MCF 10A (cell line): ENCODE measurements around the gene INTS14. TPM values are rescaled to one million over a fixed set of nuclear protein-coding genes. Genes with fewer than 3 reads are reported as not detected.

Experiments
- BruUV-seq: library from RNA; stranded (reverse); fragments of 400-500 nt; replicated peaks from 2 replicates; lab custom pipeline; 2021; lab: Mats Ljungman, UMichigan
- CTCF ChIA-PET: fragments of 300-600 bp; sonication (Branson Sonifier 250); formaldehyde crosslinking; extraction: SDS; loops from one replicate; lab custom pipeline; 2021; ENCODE audit warnings: antibody characterized with exemption, inconsistent platforms; lab: Yijun Ruan, JAX
- POLR2A ChIA-PET: fragments of 300-600, 350-650 bp; sonication (Branson Sonifier 250); formaldehyde crosslinking; extraction: SDS; loops from one replicate; lab custom pipeline; 2020; ENCODE audit warnings: antibody characterized with exemption, inconsistent platforms; lab: Yijun Ruan, JAX
- DNase-seq: peaks from one replicate; pipeline ENCODE4 v3.0.0-alpha.2; 2018; ENCODE audit not compliant: unreplicated experiment
- H3K27ac Mint-ChIP-seq: one replicate; pipeline ENCODE4 v1.8.0; 2022; ENCODE audit warnings: mild to moderate bottlenecking, low read depth, mixed read lengths; ENCODE audit not compliant: unreplicated experiment
- H3K27me3 Mint-ChIP-seq: one replicate; pipeline ENCODE4 v1.8.0; 2022; ENCODE audit warnings: mixed read lengths; ENCODE audit not compliant: insufficient read depth, unreplicated experiment
- H3K36me3 Mint-ChIP-seq: one replicate; pipeline ENCODE4 v1.8.0; 2022; ENCODE audit warnings: mild to moderate bottlenecking, moderate library complexity, mixed read lengths; ENCODE audit not compliant: insufficient read depth, unreplicated experiment
- H3K4me1 Mint-ChIP-seq: one replicate; pipeline ENCODE4 v1.8.0; 2022; ENCODE audit warnings: mixed read lengths; ENCODE audit not compliant: insufficient read depth, unreplicated experiment
- H3K4me3 Mint-ChIP-seq: one replicate; pipeline ENCODE4 v1.8.0; 2022; ENCODE audit warnings: mild to moderate bottlenecking, moderate library complexity, mixed read lengths; ENCODE audit not compliant: unreplicated experiment
- H3K9me3 Mint-ChIP-seq: one replicate; pipeline ENCODE4 v1.8.0; 2022; ENCODE audit warnings: mixed read lengths; ENCODE audit not compliant: unreplicated experiment
- intact Hi-C: fragments of 100-400 bp; cut with micrococcal nuclease; formaldehyde crosslinking; loops from 2 replicates; pipeline ENCODE4 v1.14.1; 2022
- total RNA-seq: library from RNA; stranded (reverse); gene quantifications from 2 replicates; pipeline ENCODE4 v1.2.3, GENCODE V29; 2022
- TF ChIP-seq, protein P1 (sequence below): fragments of 200-600 bp; IDR thresholded peaks from one replicate; pipeline ENCODE4 v1.8.0; 2022; ENCODE audit warnings: antibody characterized with exemption, mild to moderate bottlenecking; ENCODE audit not compliant: unreplicated experiment

Gene INTS14
- total RNA-seq, 1 experiment from 2014 or later, result 47.0 TPM

DNA sequence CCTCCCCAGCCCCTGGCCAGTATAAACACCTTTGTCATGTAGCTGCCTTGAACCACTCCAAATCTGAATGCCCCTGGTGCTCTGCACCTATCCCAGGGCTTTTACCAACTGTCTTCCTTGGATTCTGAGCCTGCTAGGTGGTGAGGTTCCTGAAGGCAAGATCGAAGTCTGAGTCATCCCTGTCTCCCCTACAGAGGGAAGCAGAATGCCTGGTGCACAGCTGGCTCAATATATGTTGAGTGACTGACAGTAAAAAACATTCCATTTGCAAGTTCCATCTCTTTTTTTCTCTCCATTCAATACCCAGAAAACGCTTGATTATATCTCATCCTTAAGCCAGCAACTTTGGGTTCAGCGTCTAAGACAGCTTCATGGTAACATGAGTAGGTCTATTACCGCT, 35.6 kb upstream of the INTS14 start:
- no peaks in the 10 kb centered on the region for H3K36me3 Mint-ChIP-seq
- H3K27me3 Mint-ChIP-seq, result no peaks in the 10 kb centered on the region
- ChIA-PET CTCF (interaction anchor here (0.5 to 1.4 kb wide), 5 partner anchors 8 to 761 kb away, joined by 3 to 6 read pairs (median 4); no protein-coding TSS in a partner anchor), POLR2A (no interaction called here)
- no peak overlapping the region for H3K4me3 Mint-ChIP-seq
- intact Hi-C loops, result no loop called here
- DNase-seq, result no peak
- no peaks in the 10 kb centered on the region for H3K9me3 Mint-ChIP-seq
- H3K4me1 Mint-ChIP-seq, result no peaks in the 10 kb centered on the region
- TF ChIP-seq, protein P1, sequence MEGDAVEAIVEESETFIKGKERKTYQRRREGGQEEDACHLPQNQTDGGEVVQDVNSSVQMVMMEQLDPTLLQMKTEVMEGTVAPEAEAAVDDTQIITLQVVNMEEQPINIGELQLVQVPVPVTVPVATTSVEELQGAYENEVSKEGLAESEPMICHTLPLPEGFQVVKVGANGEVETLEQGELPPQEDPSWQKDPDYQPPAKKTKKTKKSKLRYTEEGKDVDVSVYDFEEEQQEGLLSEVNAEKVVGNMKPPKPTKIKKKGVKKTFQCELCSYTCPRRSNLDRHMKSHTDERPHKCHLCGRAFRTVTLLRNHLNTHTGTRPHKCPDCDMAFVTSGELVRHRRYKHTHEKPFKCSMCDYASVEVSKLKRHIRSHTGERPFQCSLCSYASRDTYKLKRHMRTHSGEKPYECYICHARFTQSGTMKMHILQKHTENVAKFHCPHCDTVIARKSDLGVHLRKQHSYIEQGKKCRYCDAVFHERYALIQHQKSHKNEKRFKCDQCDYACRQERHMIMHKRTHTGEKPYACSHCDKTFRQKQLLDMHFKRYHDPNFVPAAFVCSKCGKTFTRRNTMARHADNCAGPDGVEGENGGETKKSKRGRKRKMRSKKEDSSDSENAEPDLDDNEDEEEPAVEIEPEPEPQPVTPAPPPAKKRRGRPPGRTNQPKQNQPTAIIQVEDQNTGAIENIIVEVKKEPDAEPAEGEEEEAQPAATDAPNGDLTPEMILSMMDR, result no peak
- BruUV-seq, result no TSS peak
- H3K27ac Mint-ChIP-seq, result no peak overlapping the region

DNA sequence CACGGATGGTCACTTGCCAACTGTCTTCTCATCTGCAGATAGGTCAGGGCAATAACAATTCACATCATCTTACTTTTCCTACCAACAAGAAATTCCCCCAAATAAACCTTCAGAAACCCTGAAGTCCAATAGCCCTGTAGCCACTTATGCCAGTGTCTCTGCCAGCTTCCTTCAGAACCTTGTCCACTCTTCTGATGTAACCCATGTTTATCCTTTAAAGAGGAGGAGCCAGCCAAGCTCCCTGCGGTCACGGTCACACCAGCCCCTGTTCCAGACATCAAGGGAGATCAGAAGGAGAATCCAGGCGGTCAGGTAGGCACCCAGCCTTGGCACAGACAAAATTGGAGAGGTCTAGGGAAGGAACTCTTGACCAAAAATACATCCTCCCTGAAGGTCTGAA, 34.5 kb upstream of the INTS14 start:
- POLR2A ChIA-PET, result no interaction called here
- BruUV-seq, result no TSS peak
- Mint-ChIP-seq H3K36me3 (no peaks in the 10 kb centered on the region), H3K27ac (no peak overlapping the region), H3K27me3 (no peaks in the 10 kb centered on the region), H3K4me3 (no peak overlapping the region), H3K9me3 (no peaks in the 10 kb centered on the region), H3K4me1 (no peaks in the 10 kb centered on the region)
- no peak for DNase-seq
- intact Hi-C loops, result no loop called here
- TF ChIP-seq, protein P1, result no peak
- CTCF ChIA-PET, result interaction anchor here (0.5 to 1.8 kb wide), 2 partner anchors 179 to 611 kb away, joined by 3 to 5 read pairs; no protein-coding TSS in a partner anchor

- ChIA-PET POLR2A (interaction anchor here (0.7 kb wide), 1 partner anchor 121 kb away, joined by 3 read pairs; no protein-coding TSS in a partner anchor), CTCF (interaction anchor here (0.6 to 1.8 kb wide), 6 partner anchors 34 to 192 kb away, joined by 3 to 5 read pairs (median 3); no protein-coding TSS in a partner anchor)
- intact Hi-C loops, result no loop called here
- no peak overlapping the region for H3K4me3 Mint-ChIP-seq
- DNase-seq, result no peak
- H3K36me3 Mint-ChIP-seq, result no peaks in the 10 kb centered on the region
- H3K27ac Mint-ChIP-seq, result no peak overlapping the region
- no TSS peak for BruUV-seq
- H3K9me3 Mint-ChIP-seq, result no peaks in the 10 kb centered on the region
- TF ChIP-seq, protein P1, result no peak
- H3K4me1 Mint-ChIP-seq, result no peaks in the 10 kb centered on the region
- no peaks in the 10 kb centered on the region for H3K27me3 Mint-ChIP-seq
Measured at GRCh38 chr15:65644282-65644681, 33.4 kb upstream of the INTS14 start.

DNA sequence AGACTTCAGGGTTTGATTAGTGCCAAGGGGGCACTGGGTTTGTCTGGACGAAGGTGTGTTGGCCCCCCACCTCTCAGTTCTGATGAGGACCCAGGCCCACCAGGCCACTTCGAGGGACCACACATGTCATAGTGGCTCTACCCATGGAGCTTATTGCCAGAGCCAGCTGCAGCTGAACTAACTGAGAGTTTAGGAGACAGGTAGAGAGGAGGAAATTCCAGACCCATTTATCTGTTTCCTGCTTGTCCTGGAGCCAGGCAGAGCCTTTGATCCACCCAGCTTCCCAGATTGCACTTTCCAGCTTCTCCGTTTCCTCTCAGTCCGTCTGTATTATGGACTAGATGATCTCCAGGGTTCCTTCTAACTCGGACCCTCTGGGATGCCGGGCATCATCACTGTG, 31.7 kb upstream of the INTS14 start:
- no peak overlapping the region for H3K4me3 Mint-ChIP-seq

More for the DNA sequence above, 31.7 kb upstream of the INTS14 start:
- TF ChIP-seq, protein P1, result no peak
- Mint-ChIP-seq H3K36me3 (no peaks in the 10 kb centered on the region), H3K27me3 (no peaks in the 10 kb centered on the region), H3K27ac (no peak overlapping the region), H3K9me3 (no peaks in the 10 kb centered on the region), H3K4me1 (peaks cover 8% of the 10 kb centered on the region)
- intact Hi-C loops, result no loop called here
- DNase-seq, result no peak
- POLR2A ChIA-PET, result interaction anchor here (0.6 to 0.9 kb wide), 2 partner anchors 68 to 227 kb away, joined by 3 read pairs; partner anchors contain the start of gene RAB11A
- CTCF ChIA-PET, result interaction anchor here (0.6 to 1.2 kb wide), 3 partner anchors 17 to 214 kb away, joined by 4 read pairs; no protein-coding TSS in a partner anchor
- BruUV-seq, result no TSS peak
